Activated naive CD4-positive, alpha-beta T cell treated with anti-CD3 and anti-CD28 coated beads, Interleukin-2, amount 10 ng/mL, durations not matched to agents 7 days and 5 days (primary cell): ENCODE results near the gene SFT2D1.
A peak's percentile ranks its signal among the peaks of the same experiment; 100 is the strongest.

Source experiments
- CTCF ChIA-PET: fragments of 350-600 bp; sonication (Branson Sonifier 250); formaldehyde crosslinking; loops from one replicate; lab custom pipeline; 2021; ENCODE audit warnings: antibody characterized with exemption; lab: Charles Lee
- DNase-seq: peaks from one replicate; pipeline ENCODE4 v3.0.0-alpha.2; 2020
- H3K27ac Mint-ChIP-seq: one replicate; pipeline ENCODE4 v1.8.0; 2021; ENCODE audit warnings: mild to moderate bottlenecking, moderate library complexity, mixed read lengths
- H3K27me3 Mint-ChIP-seq: one replicate; pipeline ENCODE4 v1.8.0; 2021; ENCODE audit warnings: mild to moderate bottlenecking, mixed read lengths
- H3K36me3 Mint-ChIP-seq: one replicate; pipeline ENCODE4 v1.8.0; 2021; ENCODE audit warnings: mixed read lengths
- H3K4me1 Mint-ChIP-seq: one replicate; pipeline ENCODE4 v1.8.0; 2021; ENCODE audit warnings: mixed read lengths
- H3K4me3 Mint-ChIP-seq: one replicate; pipeline ENCODE4 v1.8.0; 2021; ENCODE audit warnings: mild to moderate bottlenecking, moderate library complexity, mixed read lengths
- H3K9me3 Mint-ChIP-seq: one replicate; pipeline ENCODE4 v1.8.0; 2021; ENCODE audit warnings: mixed read lengths

Gene SFT2D1

GRCh38 chr6:166301611-166302529 lies 40.5 kb downstream of the SFT2D1 start:
- no peaks in the 10 kb centered on the region for H3K9me3 Mint-ChIP-seq
- DNase-seq, result no peak
- H3K4me1 Mint-ChIP-seq, result peaks cover 3% of the 10 kb centered on the region
- CTCF ChIA-PET, result interaction anchor here (0.7 kb wide), 1 partner anchor 80 kb away, joined by 3 read pairs; no protein-coding TSS in a partner anchor
- no peak overlapping the region for H3K27ac Mint-ChIP-seq
- H3K36me3 Mint-ChIP-seq, result no peaks in the 10 kb centered on the region
- peaks cover 44% of the 10 kb centered on the region for H3K27me3 Mint-ChIP-seq
- no peak overlapping the region for H3K4me3 Mint-ChIP-seq

DNA sequence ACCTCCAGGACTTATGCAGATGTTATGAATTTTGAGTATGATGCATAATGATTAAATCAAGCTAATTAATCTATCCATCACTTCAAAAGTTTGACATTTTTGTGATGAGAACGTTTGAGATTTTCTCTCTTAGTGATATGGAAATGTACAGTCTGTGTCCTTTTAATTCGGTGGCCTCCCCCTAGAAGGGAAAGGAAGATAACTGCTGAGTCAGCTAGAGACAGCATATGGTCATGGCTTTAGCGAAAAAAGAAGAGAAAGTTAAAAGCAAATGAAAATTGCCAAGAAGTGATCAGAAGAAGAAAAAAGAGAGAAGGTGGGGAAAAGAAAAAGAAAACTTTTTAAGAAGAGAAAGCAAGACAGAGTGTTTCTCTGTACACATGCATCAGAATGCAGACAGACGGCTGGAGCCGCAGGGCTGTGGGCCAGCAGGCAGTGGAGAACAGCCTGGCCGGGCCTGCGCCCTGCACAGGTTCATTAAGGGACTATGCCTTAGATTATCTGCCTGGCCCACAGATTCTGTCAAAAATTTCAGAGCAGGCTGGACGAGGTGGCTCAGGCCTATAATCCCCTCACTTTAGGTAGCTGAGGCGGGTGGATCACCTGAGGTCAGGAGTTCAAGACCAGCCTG lies 41.9 kb downstream of the SFT2D1 start:
- Mint-ChIP-seq H3K36me3 (no peaks in the 10 kb centered on the region), H3K4me1 (no peaks in the 10 kb centered on the region), H3K27ac (no peak overlapping the region), H3K9me3 (no peaks in the 10 kb centered on the region), H3K27me3 (peaks cover 44% of the 10 kb centered on the region), H3K4me3 (no peak overlapping the region)
- CTCF ChIA-PET, result interaction anchor here (0.7 to 1.3 kb wide), 2 partner anchors 20 to 53 kb away, joined by 3 read pairs; no protein-coding TSS in a partner anchor
- DNase-seq, result no peak

DNA sequence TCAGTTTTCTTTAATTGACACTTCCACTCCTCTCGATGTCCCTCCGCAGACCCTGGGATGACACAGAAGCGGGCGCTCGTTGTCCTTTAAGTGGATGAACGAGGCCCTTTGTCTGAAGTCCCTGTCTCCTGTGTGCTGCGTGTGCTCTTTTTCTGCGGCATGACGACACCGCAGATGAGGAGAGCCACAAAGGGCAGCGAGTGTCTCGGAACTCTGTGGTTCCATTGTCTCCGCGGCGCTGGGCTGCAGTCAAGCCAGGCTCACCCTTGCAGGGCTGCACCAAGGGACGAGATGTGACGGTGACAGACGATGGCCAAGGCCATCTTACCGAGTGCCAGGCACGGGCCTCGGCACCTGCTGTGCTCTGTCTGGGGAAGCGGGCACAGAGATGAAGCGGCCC lies 44.7 kb downstream of the SFT2D1 start:
- CTCF ChIA-PET, result no interaction called here
- Mint-ChIP-seq H3K4me3 (no peak overlapping the region), H3K27me3 (peaks cover 50% of the 10 kb centered on the region), H3K9me3 (no peaks in the 10 kb centered on the region), H3K27ac (no peak overlapping the region), H3K4me1 (peaks cover 2% of the 10 kb centered on the region), H3K36me3 (no peaks in the 10 kb centered on the region)
- DNase-seq, result no peak

DNA sequence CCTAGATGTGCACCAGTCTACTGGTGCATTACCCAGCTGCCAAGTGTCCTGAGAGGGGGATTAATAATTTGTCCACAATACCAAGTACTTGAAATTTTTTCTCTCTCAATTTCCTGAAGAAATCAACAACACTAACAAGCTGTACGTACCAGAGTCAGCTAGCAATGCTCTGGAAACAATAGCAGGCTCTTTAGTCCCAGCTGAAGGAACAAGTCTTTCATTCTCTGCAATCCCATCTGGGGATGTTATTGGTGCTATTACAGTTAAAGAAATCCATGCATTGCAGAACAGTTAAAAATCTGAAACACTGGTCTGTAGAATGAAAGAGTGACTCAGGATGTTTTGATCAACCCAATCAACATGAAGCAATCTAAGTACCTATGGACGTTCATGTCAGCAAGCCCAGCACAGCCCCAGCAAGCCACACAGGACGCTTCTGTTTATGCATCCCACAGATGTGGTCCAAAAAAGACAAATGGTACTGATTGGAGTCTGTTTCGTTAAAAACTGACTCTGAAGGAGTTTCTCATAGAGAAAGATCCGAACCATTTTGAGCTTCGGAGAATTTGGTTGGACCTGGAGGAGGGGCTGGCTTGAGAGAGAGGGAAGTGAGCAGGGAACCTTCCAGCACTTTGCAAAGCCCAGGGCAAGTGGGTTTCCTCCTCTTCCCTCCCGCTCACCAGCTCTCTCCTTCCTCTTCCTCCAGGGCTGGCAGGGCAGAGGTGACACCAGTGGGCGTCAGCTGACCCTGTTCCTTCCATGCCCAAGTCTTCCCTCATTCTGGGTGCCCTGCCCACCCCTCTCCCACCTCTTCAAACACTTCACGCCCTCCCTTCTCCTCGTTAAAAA lies 46.1 kb downstream of the SFT2D1 start:
- no peak for DNase-seq
- no peak overlapping the region for H3K27ac Mint-ChIP-seq
- H3K36me3 Mint-ChIP-seq, result no peaks in the 10 kb centered on the region
- H3K27me3 Mint-ChIP-seq, result peaks cover 57% of the 10 kb centered on the region
- no peak overlapping the region for H3K4me3 Mint-ChIP-seq
- peaks cover 2% of the 10 kb centered on the region for H3K4me1 Mint-ChIP-seq
- no peaks in the 10 kb centered on the region for H3K9me3 Mint-ChIP-seq
- CTCF ChIA-PET, result no interaction called here

- peaks cover 67% of the 10 kb centered on the region for H3K27me3 Mint-ChIP-seq
- DNase-seq, result no peak
- H3K9me3 Mint-ChIP-seq, result no peaks in the 10 kb centered on the region
- CTCF ChIA-PET, result no interaction called here
- peaks cover 2% of the 10 kb centered on the region for H3K4me1 Mint-ChIP-seq
- no peak overlapping the region for H3K27ac Mint-ChIP-seq
- no peaks in the 10 kb centered on the region for H3K36me3 Mint-ChIP-seq
- no peak overlapping the region for H3K4me3 Mint-ChIP-seq
Measured at GRCh38 chr6:166293731-166294584, 48.4 kb downstream of the SFT2D1 start.

GRCh38 chr6:166289207-166290060 lies 52.9 kb downstream of the SFT2D1 start:
- Mint-ChIP-seq H3K27me3 (peaks cover 44% of the 10 kb centered on the region), H3K4me1 (no peaks in the 10 kb centered on the region)
- CTCF ChIA-PET, result interaction anchor here (0.8 to 1.2 kb wide), 2 partner anchors 92 to 111 kb away, joined by 5 read pairs; no protein-coding TSS in a partner anchor

DNA sequence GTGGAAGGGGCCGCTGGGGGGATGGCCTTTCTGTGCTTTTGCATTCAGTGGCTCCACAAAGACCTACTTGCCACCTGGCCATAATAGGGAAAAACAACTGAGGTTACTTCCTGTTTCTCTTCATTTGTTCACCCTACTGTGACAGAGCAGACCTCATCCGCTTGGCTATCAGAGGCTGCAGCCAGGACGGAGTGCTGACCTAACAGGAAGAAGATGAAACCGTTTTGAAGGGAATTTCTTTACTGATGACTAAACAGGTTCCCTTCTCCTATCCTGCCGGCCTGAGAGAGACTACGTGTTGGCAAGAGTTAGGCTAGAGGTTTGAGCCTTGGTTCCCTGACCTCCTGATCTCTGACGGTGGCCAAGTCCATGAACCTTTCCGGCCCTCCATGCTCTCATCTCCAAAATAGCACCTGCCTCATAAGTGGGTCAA lies 55.5 kb downstream of the SFT2D1 start:
- CTCF ChIA-PET, result no interaction called here
- H3K27ac Mint-ChIP-seq, result no peak overlapping the region
- DNase-seq, result no peak

More at GRCh38 chr6:166289207-166290060, 52.9 kb downstream of the SFT2D1 start:
- Mint-ChIP-seq H3K9me3 (no peaks in the 10 kb centered on the region), H3K36me3 (no peaks in the 10 kb centered on the region), H3K27ac (no peak overlapping the region), H3K4me3 (no peak overlapping the region)
- DNase-seq, result peak; percentile 32

DNA sequence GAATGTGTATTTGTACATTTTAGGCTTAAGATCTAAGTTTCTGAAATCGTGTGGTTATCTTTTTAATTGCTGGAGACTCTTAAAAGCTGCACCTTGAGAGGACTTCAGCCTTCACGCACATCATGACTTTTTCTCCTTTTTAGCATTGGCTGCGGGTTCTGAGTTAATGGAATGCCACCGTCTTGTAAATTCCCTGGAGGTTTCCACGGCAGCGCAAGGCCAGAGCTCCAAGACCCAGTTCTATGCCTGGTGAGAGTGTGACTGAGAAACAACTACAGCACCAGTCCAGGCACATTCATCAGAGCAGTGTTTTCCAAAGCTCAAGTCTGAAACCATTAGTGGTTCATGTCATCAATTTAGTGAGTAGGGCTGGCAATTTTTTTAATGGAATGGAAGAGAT lies 57.1 kb downstream of the SFT2D1 start:
- Mint-ChIP-seq H3K4me3 (no peak overlapping the region), H3K4me1 (no peaks in the 10 kb centered on the region), H3K36me3 (no peaks in the 10 kb centered on the region), H3K27ac (no peak overlapping the region), H3K9me3 (no peaks in the 10 kb centered on the region), H3K27me3 (peaks cover 36% of the 10 kb centered on the region)
- DNase-seq, result no peak
- CTCF ChIA-PET, result interaction anchor here (2.4 kb wide), 1 partner anchor 9 kb away, joined by 8 read pairs; no protein-coding TSS in a partner anchor

More for the DNA sequence above, 55.5 kb downstream of the SFT2D1 start:
- H3K36me3 Mint-ChIP-seq, result no peaks in the 10 kb centered on the region
- no peaks in the 10 kb centered on the region for H3K4me1 Mint-ChIP-seq
- H3K9me3 Mint-ChIP-seq, result no peaks in the 10 kb centered on the region
- H3K27me3 Mint-ChIP-seq, result peaks cover 34% of the 10 kb centered on the region
- no peak overlapping the region for H3K4me3 Mint-ChIP-seq

GRCh38 chr6:166284640-166285039 lies 57.7 kb downstream of the SFT2D1 start:
- peaks cover 38% of the 10 kb centered on the region for H3K27me3 Mint-ChIP-seq
- CTCF ChIA-PET, result interaction anchor here (2.4 kb wide), 1 partner anchor 8 kb away, joined by 8 read pairs; no protein-coding TSS in a partner anchor
- no peak for DNase-seq
- H3K9me3 Mint-ChIP-seq, result no peaks in the 10 kb centered on the region
- H3K4me1 Mint-ChIP-seq, result no peaks in the 10 kb centered on the region
- H3K36me3 Mint-ChIP-seq, result no peaks in the 10 kb centered on the region
- no peak overlapping the region for H3K4me3 Mint-ChIP-seq
- H3K27ac Mint-ChIP-seq, result no peak overlapping the region

GRCh38 chr6:166282394-166283032 lies 59.8 kb downstream of the SFT2D1 start:
- CTCF ChIA-PET, result interaction anchor here (3.7 kb wide), 1 partner anchor 117 kb away, joined by 23 read pairs; no protein-coding TSS in a partner anchor
- Mint-ChIP-seq H3K4me3 (no peak overlapping the region), H3K36me3 (no peaks in the 10 kb centered on the region), H3K4me1 (no peaks in the 10 kb centered on the region), H3K27ac (no peak overlapping the region), H3K27me3 (peaks cover 41% of the 10 kb centered on the region), H3K9me3 (no peaks in the 10 kb centered on the region)
- DNase-seq, result no peak

- H3K4me3 Mint-ChIP-seq, result no peak overlapping the region
- peaks cover under 1% of the 10 kb centered on the region for H3K4me1 Mint-ChIP-seq
- no peak overlapping the region for H3K27ac Mint-ChIP-seq
- H3K27me3 Mint-ChIP-seq, result peaks cover 44% of the 10 kb centered on the region
- H3K36me3 Mint-ChIP-seq, result no peaks in the 10 kb centered on the region
- CTCF ChIA-PET, result interaction anchor here (1.1 to 3.7 kb wide), 3 partner anchors 30 to 119 kb away, joined by 3 to 23 read pairs (median 4); no protein-coding TSS in a partner anchor
- no peak for DNase-seq
- no peaks in the 10 kb centered on the region for H3K9me3 Mint-ChIP-seq
Measured at GRCh38 chr6:166281104-166281503, 61.2 kb downstream of the SFT2D1 start.

GRCh38 chr6:166279393-166279679 lies 63.0 kb downstream of the SFT2D1 start:
- Mint-ChIP-seq H3K9me3 (no peaks in the 10 kb centered on the region), H3K4me3 (no peak overlapping the region), H3K4me1 (peaks cover 7% of the 10 kb centered on the region), H3K27ac (no peak overlapping the region), H3K27me3 (peaks cover 43% of the 10 kb centered on the region), H3K36me3 (no peaks in the 10 kb centered on the region)
- CTCF ChIA-PET, result interaction anchor here (0.7 to 3.7 kb wide), 5 partner anchors 32 to 121 kb away, joined by 3 to 23 read pairs (median 3); no protein-coding TSS in a partner anchor
- DNase-seq, result no peak
